ENCODE data around the gene THBS3. TPM values are rescaled to one million over a fixed set of nuclear protein-coding genes. Genes with fewer than 3 reads are reported as not detected.

Gene THBS3
- total and polyA plus RNA-seq, 9 of the 15 experiments (the other 6 are each of a cell fraction or from before 2014, with no cell fraction given) = 0.59 to 8.3 (median 3.2) TPM

- TF ChIP-seq DPF2 (IDR thresholded peaks at IDR 0.05) (0 out of 2 replicates have a peak, but pooled peaks have one; percentile 25), NKRF (IDR thresholded peaks at IDR 0.05; ENCODE audit: borderline replicate concordance) (no peak; the same call in 1 of the 2 replicates), NR2C1 (IDR thresholded peaks at IDR 0.05) (peak; percentile 34; the same call in 1 of the 2 replicates), NR2C1 (tag; IDR thresholded peaks at IDR 0.05) (no peak), SMARCA5 (IDR thresholded peaks at IDR 0.05) (peak; percentile 46; the same call in 1 of the 2 replicates), ARID1B (IDR thresholded peaks at IDR 0.05) (peak; percentile 34), SPI1 (IDR thresholded peaks at IDR 0.05; ENCODE audit: borderline replicate concordance, low read depth, low read length) (peak; percentile 42; the same call in 1 of the 2 replicates), HDAC1 (IDR thresholded peaks at IDR 0.05) (peak in 1 of 2 experiments; percentile 3; a peak in 2 of 4 replicates), FOXK2 (conservative IDR thresholded peaks at IDR 0.05 in 1 of 2, IDR thresholded peaks at IDR 0.05 in 1 of 2; ENCODE audit: low read depth in 2 of 2) (peak; percentile 9 to 24; a peak in 1 of 4 replicates), ZNF436 (CRISPR knock-in tag; IDR thresholded peaks at IDR 0.05) (no peak), RAD21 (CRISPR knock-in tag; conservative IDR thresholded peaks at IDR 0.05 in 1 of 2, IDR thresholded peaks at IDR 0.05 in 1 of 2) (peak; percentile 76 to 79), NBN (IDR thresholded peaks at IDR 0.05; ENCODE audit: low read depth) (peak; percentile 93), TBL1XR1 (IDR thresholded peaks at IDR 0.05; ENCODE audit: low read length in 2 of 2) (0 out of 4 replicates have a peak, but pooled peaks have one; percentile 8 to 32), TSHZ1 (CRISPR knock-in tag; IDR thresholded peaks at IDR 0.05) (0 out of 2 replicates have a peak, but pooled peaks have one; percentile 36), BRD9 (IDR thresholded peaks at IDR 0.05; ENCODE audit: low read depth, partially characterized antibody) (peak; percentile 67), KDM1A (IDR thresholded peaks at IDR 0.05) (peak in 1 of 2 experiments; percentile 7; a peak in 1 of 4 replicates), RCOR1 (IDR thresholded peaks at IDR 0.05; ENCODE audit: borderline replicate concordance in 1 of 2, low read depth in 2 of 2, low read length in 2 of 2) (peak; percentile 12 to 49; a peak in 2 of 4 replicates), AFF4 (CRISPR knock-in tag; IDR thresholded peaks at IDR 0.05) (0 out of 2 replicates have a peak, but pooled peaks have one; percentile 24), TBP (optimal IDR thresholded peaks at IDR 0.05; ENCODE audit: low read depth, low read length) (peak; percentile 30)
These were observed 18.7 kb upstream of the THBS3 start (continued) for GRCh38 chr1:155226188-155226909.
